HCT116 (cell line): Measurements from ENCODE around the gene AKR7A2. TPM values are rescaled to one million over a fixed set of nuclear protein-coding genes. Genes with fewer than 3 reads are reported as not detected.

Experiments
- ATAC-seq: fragments of 200-7000 bp; cut with Tn5 transposase; 2 replicates; pipeline ENCODE4 v1.9.1; 2020; ENCODE audit warnings: mild to moderate bottlenecking, moderate library complexity
- BruUV-seq: library from RNA; stranded (reverse); fragments of 400-500 nt; replicated peaks from 2 replicates; lab custom pipeline; 2021; lab: Mats Ljungman, UMichigan
- CTCF ChIA-PET: fragments of 300-600 bp; sonication (Branson Sonifier 250); formaldehyde crosslinking; loops from one replicate; lab custom pipeline; 2021; ENCODE audit warnings: antibody characterized with exemption; lab: Charles Lee
- POLR2A ChIA-PET: fragments of 300-600, 350-600 bp; sonication (Branson Sonifier 250); formaldehyde crosslinking; loops from one replicate; lab custom pipeline; 2021; ENCODE audit warnings: antibody characterized with exemption; lab: Charles Lee
- RAD21 ChIA-PET, 2 experiments: fragments of 300-600 bp; sonication (Branson Sonifier 250); formaldehyde crosslinking; loops; one replicate each; lab custom pipeline; 2023; ENCODE audit warnings: low total read pairs in 2 of 2; ENCODE audit not compliant: uncharacterized antibody in 2 of 2, unreplicated experiment in 2 of 2, low non-redundant PET in 1 of 2; lab: Charles Lee
- DNase-seq: peaks from one replicate; pipeline ENCODE4 v3.0.0-alpha.2; 2010; ENCODE audit warnings: low read depth, low spot score
- H2AFZ ChIP-seq: fragments of 200-600 bp; shearing (Covaris generic), sonication (generic); 2 replicates; pipeline ENCODE4 v1.6.1; 2017; ENCODE audit warnings: low read depth, mixed run types, mixed read lengths, antibody characterized with exemption, low read length; ENCODE audit not compliant: poor library complexity, severe bottlenecking
- H3K27ac ChIP-seq: 2 replicates; pipeline ENCODE4 v1.5.1; 2012; ENCODE audit warnings: low read depth, low read length
- H3K27me3 ChIP-seq: fragments of 200-600 bp; sonication (generic); 2 replicates; pipeline ENCODE4 v1.6.1; 2016; ENCODE audit warnings: mixed run types, low read length, mixed read lengths; ENCODE audit not compliant: insufficient read depth
- H3K36me3 ChIP-seq, 2 experiments: fragments of 200-500 bp in 1 of 2; fragments of 200-600 bp in 1 of 2; sonication (Bioruptor generic) in 1 of 2; sonication (generic) in 1 of 2; 2 replicates each; pipeline versions ENCODE4 v1.5.1 to v1.6.1; 2014 to 2016; ENCODE audit warnings: low read length in 2 of 2, inconsistent platforms in 1 of 2, mixed read lengths in 1 of 2, mixed run types in 1 of 2; ENCODE audit not compliant: insufficient read depth in 2 of 2, control insufficient read depth in 1 of 2
- H3K4me1 ChIP-seq, 2 experiments: fragments of 200-600 bp in 1 of 2; sonication (generic) in 1 of 2; 2 replicates each; pipeline versions ENCODE4 v1.5.1 to v1.6.1; 2012 to 2017; ENCODE audit warnings: low read length in 2 of 2, inconsistent platforms in 1 of 2, mild to moderate bottlenecking in 1 of 2, mixed read lengths in 1 of 2, mixed run types in 1 of 2, moderate library complexity in 1 of 2; ENCODE audit not compliant: insufficient read depth in 2 of 2, control insufficient read depth in 1 of 2
- H3K4me2 ChIP-seq: fragments of 200-600 bp; sonication (generic); 2 replicates; pipeline ENCODE4 v1.6.1; 2017; ENCODE audit warnings: mixed run types, low read length, mixed read lengths
- H3K4me3 ChIP-seq, 2 experiments: fragments of 200-600 bp in 1 of 2; sonication (generic) in 1 of 2; replicated peaks in 1 of 2; 2 replicates each; pipeline ENCODE4 v1.5.1; 2011 to 2016; ENCODE audit warnings: low read length in 2 of 2, control low read depth in 1 of 2, low read depth in 1 of 2, mild to moderate bottlenecking in 1 of 2, mixed read lengths in 1 of 2, mixed run types in 1 of 2
- H3K79me2 ChIP-seq: fragments of 200-600 bp; sonication (generic); 2 replicates; pipeline ENCODE4 v1.6.1; 2017; ENCODE audit warnings: mild to moderate bottlenecking, mixed run types, low read length, moderate library complexity, mixed read lengths; ENCODE audit not compliant: insufficient read depth
- H3K9ac ChIP-seq: fragments of 200-600 bp; sonication (generic); 2 replicates; pipeline ENCODE4 v1.6.1; 2016; ENCODE audit warnings: low read length, mixed read lengths
- H3K9me2 ChIP-seq: fragments of 200-600 bp; sonication (generic), shearing (Covaris generic); 2 replicates; pipeline ENCODE4 v1.6.1; 2017; ENCODE audit warnings: mixed run types, mild to moderate bottlenecking, moderate library complexity; ENCODE audit not compliant: insufficient read depth
- H3K9me3 ChIP-seq, 2 experiments: fragments of 200-500 bp in 1 of 2; fragments of 200-600 bp in 1 of 2; sonication (Bioruptor generic) in 1 of 2; sonication (generic) in 1 of 2; 2 replicates each; pipeline ENCODE4 v1.6.1; 2014 to 2017; ENCODE audit warnings: low read length in 2 of 2, mixed read lengths in 2 of 2, inconsistent platforms in 1 of 2, low read depth in 1 of 2, mild to moderate bottlenecking in 1 of 2, mixed run types in 1 of 2, moderate library complexity in 1 of 2; ENCODE audit not compliant: control insufficient read depth in 1 of 2, insufficient read depth in 1 of 2
- H4K20me1 ChIP-seq: fragments of 200-600 bp; sonication (generic), shearing (Covaris generic); 2 replicates; pipeline ENCODE4 v1.6.1; 2017; ENCODE audit warnings: mixed run types, mild to moderate bottlenecking, moderate library complexity; ENCODE audit not compliant: insufficient read depth
- ATF3 ChIP-seq: IDR thresholded peaks from 2 replicates; pipeline ENCODE4 v1.6.1; 2012
- CBX3 ChIP-seq: IDR thresholded peaks from 2 replicates; pipeline ENCODE4 v1.6.1; 2012; ENCODE audit warnings: low read depth
- CTCF ChIP-seq, 3 experiments: fragments of 200-600 bp in 1 of 3; sonication (generic) in 1 of 3; IDR thresholded peaks in 2 of 3; conservative IDR thresholded peaks in 1 of 3; 2 replicates each; pipeline ENCODE4 v1.5.1; 2012 to 2017; ENCODE audit warnings: low read depth in 2 of 3, low read length in 2 of 3, antibody characterized with exemption in 1 of 3, borderline replicate concordance in 1 of 3, control low read depth in 1 of 3, mild to moderate bottlenecking in 1 of 3, mixed read lengths in 1 of 3, mixed run types in 1 of 3, moderate library complexity in 1 of 3; ENCODE audit not compliant: insufficient read depth in 1 of 3
- EGR1 ChIP-seq: IDR thresholded peaks from 2 replicates; pipeline ENCODE4 v1.6.1; 2012; ENCODE audit warnings: low read depth
- EZH2 ChIP-seq: fragments of 200-600 bp; sonication (generic); IDR thresholded peaks from 2 replicates; pipeline ENCODE4 v1.6.1; 2017; ENCODE audit warnings: antibody characterized with exemption, mixed run types
- EZH2phosphoT487 ChIP-seq: fragments of 200-600 bp; IDR thresholded peaks from 2 replicates; pipeline ENCODE4 v1.6.1; 2018; ENCODE audit warnings: antibody characterized with exemption, borderline replicate concordance
- JUND ChIP-seq: IDR thresholded peaks from 2 replicates; pipeline ENCODE4 v1.6.1; 2012
- MAX ChIP-seq: IDR thresholded peaks from 2 replicates; pipeline ENCODE4 v1.6.1; 2012
- POLR2AphosphoS5 ChIP-seq: IDR thresholded peaks from 2 replicates; pipeline ENCODE4 v1.6.1; 2011; ENCODE audit warnings: mild to moderate bottlenecking, low read depth, low read length, moderate library complexity
- REST ChIP-seq: IDR thresholded peaks from 2 replicates; pipeline ENCODE4 v1.6.1; 2012; ENCODE audit warnings: low read depth
- SP1 ChIP-seq: IDR thresholded peaks from 2 replicates; pipeline ENCODE4 v1.6.1; 2012; ENCODE audit warnings: low read depth
- SRF ChIP-seq: IDR thresholded peaks from 2 replicates; pipeline ENCODE4 v1.6.1; 2012; ENCODE audit warnings: low read depth
- TCF7L2 ChIP-seq: IDR thresholded peaks from 2 replicates; pipeline ENCODE4 v1.7.0; 2011; ENCODE audit warnings: borderline replicate concordance, inconsistent platforms; ENCODE audit not compliant: insufficient read depth, insufficient read length; ENCODE audit errors: extremely low read depth
- ZBTB33 ChIP-seq: IDR thresholded peaks from 2 replicates; pipeline ENCODE4 v1.6.1; 2011; ENCODE audit warnings: mild to moderate bottlenecking, low read length, moderate library complexity; ENCODE audit not compliant: insufficient replicate concordance; ENCODE audit errors: extremely low read depth
- ZNF274 ChIP-seq: fragments of 200-500 bp; sonication (Bioruptor generic); IDR thresholded peaks from 2 replicates; pipeline ENCODE4 v1.6.1; 2014; ENCODE audit warnings: mild to moderate bottlenecking, low read depth, low read length, inconsistent platforms
- intact Hi-C: fragments of 100-400 bp; cut with micrococcal nuclease; formaldehyde crosslinking; loops from 2 replicates; pipeline ENCODE4 v1.10.0; 2022
- total RNA-seq: library from RNA; stranded (reverse); gene quantifications from one replicate; pipeline ENCODE4 v1.2.1, GENCODE V29; 2021; ENCODE audit not compliant: unreplicated experiment

Gene AKR7A2
- total RNA-seq, 1 experiment from 2014 or later, result 90.8 TPM

GRCh38 chr1:19287436-19288185 is 24.3 kb downstream of the AKR7A2 start:
- Histone ChIP-seq H2AFZ (no peak overlapping the region), H3K4me3 (no peak overlapping the region), H4K20me1 (no peaks in the 10 kb centered on the region), H3K27me3 (no peaks in the 10 kb centered on the region), H3K9me3 (no peaks in the 10 kb centered on the region), H3K9me2 (no peaks in the 10 kb centered on the region), H3K4me2 (no peak overlapping the region), H3K36me3 (no peaks in the 10 kb centered on the region), H3K4me1 (peaks cover 0 to 5% of the 10 kb centered on the region in 2 experiments; a peak in 1 of 4 replicates), H3K79me2 (no peaks in the 10 kb centered on the region), H3K27ac (no peak overlapping the region), H3K9ac (no peak overlapping the region)
- DNase-seq (no peak), ATAC-seq (no peak)
- RAD21 ChIA-PET, result no interaction called here
- TF ChIP-seq ATF3 (no peak), POLR2AphosphoS5 (no peak), MAX (no peak), ZBTB33 (no peak), ZNF274 (no peak), TCF7L2 (no peak), REST (no peak), JUND (no peak), EGR1 (no peak), CTCF (IDR thresholded peaks at IDR 0.05 in 2 of 3, conservative IDR thresholded peaks at IDR 0.05 in 1 of 3; ENCODE audit: borderline replicate concordance in 1 of 3, insufficient read depth in 1 of 3, low read depth in 2 of 3, low read length in 2 of 3) (no peak), EZH2phosphoT487 (no peak), SP1 (no peak), EZH2 (no peak), CBX3 (no peak), SRF (no peak)
- POLR2A ChIA-PET, result no interaction called here
- CTCF ChIA-PET, result no interaction called here
- intact Hi-C loops, result no loop called here
- no TSS peak for BruUV-seq
